K562 (cell line): Measurements from ENCODE around the gene PLXNA2. TPM values are rescaled to one million over a fixed set of nuclear protein-coding genes. Genes with fewer than 3 reads are reported as not detected.
A peak's percentile ranks its signal among the peaks of the same experiment; 100 is the strongest.

Source experiments
- ATAC-seq: fragments of 200-7000 bp; cut with Tn5 transposase; 3 replicates; pipeline ENCODE4 v1.9.1; 2020; ENCODE audit warnings: moderate library complexity
- BruUV-seq: library from RNA; stranded (reverse); fragments of 400-500 nt; replicated peaks from 2 replicates; lab custom pipeline; 2021; lab: Mats Ljungman, UMichigan
- CTCF ChIA-PET: fragments of 300-600 bp; formaldehyde crosslinking; extraction: SDS; loops from one replicate; lab custom pipeline; 2021; ENCODE audit warnings: low intra/inter-chr PET ratio; lab: Yijun Ruan, JAX
- POLR2A ChIA-PET: fragments of 300-600, 350-650 bp; sonication (Branson Sonifier 250); formaldehyde crosslinking; extraction: SDS; loops from one replicate; lab custom pipeline; 2021; ENCODE audit warnings: antibody characterized with exemption, inconsistent platforms; lab: Yijun Ruan, JAX
- DNase-seq, 4 experiments: peaks; one replicate each; pipeline versions ENCODE4 v3.0.0 to v3.0.0-alpha.2; 2011 to 2018; ENCODE audit warnings: low spot score in 3 of 4, mixed read lengths in 3 of 4; ENCODE audit errors: extremely low read depth in 1 of 4
- FAIRE-seq: peaks from 2 replicates; lab custom pipeline; 2011; peaks lifted over from hg19 to GRCh38; lab: Jason Lieb, UNC
- H2AFZ ChIP-seq: 2 replicates; pipeline ENCODE4 v1.6.0; 2011; ENCODE audit warnings: low read depth, low read length, control low read depth, inconsistent platforms
- H3K27ac ChIP-seq: fragments of 200-600 bp; 3 replicates; pipeline ENCODE4 v1.8.0; 2011; ENCODE audit warnings: low read depth, mild to moderate bottlenecking, control low read depth, inconsistent platforms, low read length, moderate library complexity, mixed read lengths; ENCODE audit errors: extremely low read depth
- H3K27me3 ChIP-seq, 2 experiments: fragments of 300-600 bp in 1 of 2; 2 replicates in 1 of 2; 3 replicates in 1 of 2; pipeline versions ENCODE4 v1.6.0 to v1.8.0; 2011; ENCODE audit warnings: inconsistent platforms in 2 of 2, low read length in 2 of 2, mild to moderate bottlenecking in 1 of 2, mixed read lengths in 1 of 2, moderate library complexity in 1 of 2; ENCODE audit not compliant: control insufficient read depth in 2 of 2, insufficient read depth in 2 of 2
- H3K36me3 ChIP-seq: fragments of 300-600 bp; 3 replicates; pipeline ENCODE4 v1.8.0; 2011; ENCODE audit warnings: mild to moderate bottlenecking, low read length, inconsistent platforms; ENCODE audit not compliant: control insufficient read depth, insufficient read depth
- H3K4me1 ChIP-seq, 2 experiments: fragments of 200-600 bp in 1 of 2; replicated peaks in 1 of 2; 2 replicates in 1 of 2; 3 replicates in 1 of 2; pipeline versions ENCODE4 v1.5.1 to v1.8.0; 2011; ENCODE audit warnings: inconsistent platforms in 2 of 2, low read length in 2 of 2, mild to moderate bottlenecking in 1 of 2, mixed read lengths in 1 of 2, moderate library complexity in 1 of 2; ENCODE audit not compliant: control insufficient read depth in 2 of 2, insufficient read depth in 2 of 2
- H3K4me2 ChIP-seq: 2 replicates; pipeline ENCODE4 v1.6.1; 2011; ENCODE audit warnings: low read length, control low read depth, inconsistent platforms, mixed read lengths; ENCODE audit not compliant: insufficient read depth
- H3K4me3 ChIP-seq: fragments of 200-600 bp; sonication (generic), shearing (Covaris generic); 2 replicates; pipeline ENCODE4 v1.5.1; 2016; ENCODE audit warnings: control low read depth, inconsistent platforms
- H3K79me2 ChIP-seq: fragments of 200-600 bp; 3 replicates; pipeline ENCODE4 v1.8.0; 2011; ENCODE audit warnings: low read length, inconsistent platforms; ENCODE audit not compliant: control insufficient read depth, insufficient read depth
- H3K9ac ChIP-seq, 2 experiments: 2 replicates each; pipeline versions ENCODE4 v1.6.0 to v1.6.1; 2011; ENCODE audit warnings: low read depth in 2 of 2, low read length in 2 of 2, control low read depth in 1 of 2, inconsistent platforms in 1 of 2, mild to moderate bottlenecking in 1 of 2, mixed read lengths in 1 of 2; ENCODE audit not compliant: insufficient read depth in 1 of 2
- H3K9me1 ChIP-seq: one replicate; pipeline ENCODE4 v1.6.0; 2011; ENCODE audit warnings: inconsistent platforms, mild to moderate bottlenecking, low read length, moderate library complexity; ENCODE audit not compliant: control insufficient read depth, insufficient read depth
- H3K9me3 ChIP-seq: replicated peaks from 2 replicates; pipeline ENCODE4 v1.5.1; 2011; ENCODE audit warnings: low read depth, low read length, inconsistent platforms; ENCODE audit not compliant: control insufficient read depth, insufficient read depth
- H4K20me1 ChIP-seq: replicated peaks from 2 replicates; pipeline ENCODE4 v1.6.1; 2011; ENCODE audit warnings: low read length, inconsistent platforms, mixed read lengths; ENCODE audit not compliant: control insufficient read depth, insufficient read depth
- CBX2 ChIP-seq: fragments of 200-600 bp; sonication (generic); IDR thresholded peaks from one replicate; pipeline ENCODE4 v1.6.1; 2012; ENCODE audit warnings: mild to moderate bottlenecking, low read length, inconsistent platforms; ENCODE audit not compliant: insufficient read depth, poor library complexity, severe bottlenecking
- NRF1 ChIP-seq, 2 experiments: fragments of 450-650 bp; IDR thresholded peaks in 1 of 2; conservative IDR thresholded peaks in 1 of 2; 2 replicates each; pipeline ENCODE4 v1.6.1; 2014; ENCODE audit warnings: mild to moderate bottlenecking in 2 of 2
- ZNF57 ChIP-seq: fragments of 450-650 bp; formaldehyde crosslinking; IDR thresholded peaks from 2 replicates; pipeline ENCODE4 v1.4.0; 2020; ENCODE audit warnings: mild to moderate bottlenecking, moderate library complexity
- ZNF764 ChIP-seq: fragments of 250-450 bp; sonication (Bioruptor Pico); IDR thresholded peaks from 2 replicates; pipeline ENCODE4 v1.4.0; 2020; ENCODE audit warnings: low read depth, mild to moderate bottlenecking, moderate library complexity
- ZSCAN29 ChIP-seq: fragments of 450-650 bp; IDR thresholded peaks from 2 replicates; pipeline ENCODE4 v1.6.1; 2017
- WGBS: fragments of 100-300 bp; shearing (Covaris generic); methylation state at CpG from one replicate; pipeline ENCODE4 v1.1.6; 2016; ENCODE audit warnings: low coverage, mixed read lengths; ENCODE audit not compliant: insufficient coverage; ENCODE audit errors: missing lambda C conversion rate; 5-methylcytosine and 5-hydroxymethylcytosine counted together
- in situ Hi-C: fragments of 300-500 bp; cut with MboI; formaldehyde crosslinking; loops from 4 replicates; pipeline ENCODE4 v1.15.0; 2018; ENCODE audit warnings: inconsistent platforms, mixed read lengths
- intact Hi-C: fragments of 100-400 bp; cut with micrococcal nuclease; formaldehyde crosslinking; loops from 2 replicates; pipeline ENCODE4 v1.14.2; 2022
- polyA plus RNA-seq, 8 experiments: library from polyadenylated mRNA; depleted of rRNA in 4 of 8; stranded (reverse) in 5 of 8; unstranded in 3 of 8; fragments of >200 nt; fragmentation: Nextera tagmentation in 2 of 8; fragmentation: Illumina TruSeq in 1 of 8; extraction: Ambion mirVana in 2 of 8; extraction: Trizol in 1 of 8; gene quantifications; 2 replicates each; pipeline versions ENCODE4 v1.2.1 to v1.2.3, GENCODE V29; 2011 to 2014; ENCODE audit warnings: inconsistent platforms in 1 of 8, missing spikeins in 1 of 8
- total RNA-seq, 7 experiments: library from RNA; depleted of rRNA in 6 of 7; stranded (reverse); fragments of >200 nt in 6 of 7; fragmentation: Illumina TruSeq in 2 of 7; extraction: Trizol in 2 of 7; gene quantifications; 2 replicates each; pipeline versions ENCODE4 v1.2.1 to v1.2.3, GENCODE V29; 2011 to 2021; ENCODE audit warnings: low replicate concordance in 1 of 7
- TF ChIP-seq, protein P1 (sequence below), 2 experiments: IDR thresholded peaks in 1 of 2; conservative IDR thresholded peaks in 1 of 2; 2 replicates each; pipeline ENCODE4 v1.6.1; 2016; ENCODE audit warnings: low read depth in 2 of 2, mild to moderate bottlenecking in 1 of 2, missing compliant biosample characterization in 1 of 2, missing genetic modification characterization in 1 of 2, moderate library complexity in 1 of 2

Gene PLXNA2
- total and polyA plus RNA-seq, 9 of the 15 experiments (the other 6 are each of a cell fraction or from before 2014, with no cell fraction given), result 0.01 to 1.3 (median 0.32) TPM

DNA sequence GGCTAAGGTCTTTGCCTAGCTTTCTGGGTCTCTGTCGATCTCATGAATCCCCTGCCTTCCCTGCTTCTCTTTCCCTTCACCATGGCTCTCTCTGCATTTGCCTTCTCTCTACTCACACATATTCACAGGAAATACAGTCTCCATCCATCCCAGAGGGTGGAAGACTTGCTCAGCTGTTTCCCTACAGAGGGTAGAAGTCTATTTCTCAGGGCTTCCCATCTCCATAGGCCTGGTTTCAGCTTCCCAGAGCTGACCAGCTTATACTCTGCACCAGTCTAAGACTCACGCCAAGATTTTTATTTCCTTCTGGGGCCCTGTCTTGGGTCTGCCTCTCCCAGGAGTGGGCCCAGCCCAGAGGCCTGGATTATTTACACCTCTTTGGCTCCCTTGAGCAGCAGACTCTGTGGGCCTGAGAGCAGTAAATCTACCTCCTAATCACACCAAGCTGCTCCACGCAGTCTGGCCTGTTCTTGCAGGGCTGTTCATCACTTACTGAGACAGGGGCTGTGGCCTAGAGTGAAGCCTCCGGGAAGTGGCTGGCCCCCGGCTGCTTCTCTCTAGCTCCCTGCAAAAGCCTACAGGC, 102.5 kb downstream of the PLXNA2 start:
- Histone ChIP-seq H3K9ac (no peak overlapping the region), H2AFZ (no peak overlapping the region), H3K27me3 (peaks cover 0 to 16% of the 10 kb centered on the region in 2 experiments; a peak in 2 of 5 replicates), H3K4me3 (no peak overlapping the region), H4K20me1 (peaks cover 4% of the 10 kb centered on the region; the same call in 1 of the 2 replicates), H3K9me1 (no peaks in the 10 kb centered on the region), H3K27ac (no peak overlapping the region)
- no TSS peak for BruUV-seq
- ATAC-seq (peak; percentile 19; the same call in 2 of the 3 replicates), DNase-seq (no peak)
- in situ Hi-C loops, result no loop called here
- intact Hi-C loops, result no loop called here
- CTCF ChIA-PET, result no interaction called here
- TF ChIP-seq ZNF57 (CRISPR knock-in tag), result no peak
- no peak for TF ChIP-seq CBX2
- TF ChIP-seq ZNF764, result no peak
- no peak for TF ChIP-seq ZSCAN29
- no peak for TF ChIP-seq NRF1 (conservative IDR thresholded peaks at IDR 0.05 in 1 of 2, IDR thresholded peaks at IDR 0.05 in 1 of 2)
- TF ChIP-seq, protein P1, sequence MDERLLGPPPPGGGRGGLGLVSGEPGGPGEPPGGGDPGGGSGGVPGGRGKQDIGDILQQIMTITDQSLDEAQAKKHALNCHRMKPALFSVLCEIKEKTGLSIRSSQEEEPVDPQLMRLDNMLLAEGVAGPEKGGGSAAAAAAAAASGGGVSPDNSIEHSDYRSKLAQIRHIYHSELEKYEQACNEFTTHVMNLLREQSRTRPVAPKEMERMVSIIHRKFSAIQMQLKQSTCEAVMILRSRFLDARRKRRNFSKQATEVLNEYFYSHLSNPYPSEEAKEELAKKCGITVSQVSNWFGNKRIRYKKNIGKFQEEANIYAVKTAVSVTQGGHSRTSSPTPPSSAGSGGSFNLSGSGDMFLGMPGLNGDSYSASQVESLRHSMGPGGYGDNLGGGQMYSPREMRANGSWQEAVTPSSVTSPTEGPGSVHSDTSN (CRISPR knock-in tag; IDR thresholded peaks at IDR 0.05; ENCODE audit: low read depth), result no peak
- TF ChIP-seq, protein P1 (tag; conservative IDR thresholded peaks at IDR 0.05; ENCODE audit: low read depth), result peak; percentile 32; the same call in 1 of the 2 replicates
- TF ChIP-seq, all 486 proteins: peak for 1
- Histone ChIP-seq H3K9me3 (no peaks in the 10 kb centered on the region), H3K36me3 (no peaks in the 10 kb centered on the region), H3K79me2 (no peaks in the 10 kb centered on the region), H3K4me2 (no peak overlapping the region), H3K4me1 (0 out of 5 replicates have a peak, but pooled peaks cover 0 to 4% of the 10 kb centered on the region in 2 experiments)
- FAIRE-seq, result no peak
- POLR2A ChIA-PET, result interaction anchor here (2.1 to 4.1 kb wide), 2 partner anchors 9 to 10 kb away, joined by 7 to 14 read pairs; no protein-coding TSS in a partner anchor
- WGBS, result 13% methylated on average over 5 of the region's 5 CpGs
